HepG2 (cell line): ENCODE results near the gene SHISA7. TPM values are rescaled to one million over a fixed set of nuclear protein-coding genes. Genes with fewer than 3 reads are reported as not detected.

Source experiments
- ATAC-seq: fragments of 200-7000 bp; cut with Tn5 transposase; 3 replicates; pipeline ENCODE4 v1.9.1; 2020; ENCODE audit warnings: mild to moderate bottlenecking, moderate library complexity
- BruUV-seq: library from RNA; stranded (reverse); fragments of 400-500 nt; replicated peaks from 2 replicates; lab custom pipeline; 2021; lab: Mats Ljungman, UMichigan
- CTCF ChIA-PET: fragments of 300-600 bp; formaldehyde crosslinking; extraction: SDS; loops from one replicate; lab custom pipeline; 2021; ENCODE audit warnings: low total read pairs, inconsistent platforms, low intra/inter-chr PET ratio; lab: Yijun Ruan, JAX
- POLR2A ChIA-PET: fragments of 350-600 bp; sonication (Branson Sonifier 250); formaldehyde crosslinking; loops from one replicate; lab custom pipeline; 2020; ENCODE audit warnings: antibody characterized with exemption, inconsistent platforms; lab: Yijun Ruan, JAX
- DNase-seq: peaks from one replicate; pipeline ENCODE4 v3.0.0-alpha.2; 2015; ENCODE audit warnings: low spot score
- FAIRE-seq: peaks from 3 replicates; lab custom pipeline; 2011; peaks lifted over from hg19 to GRCh38; lab: Jason Lieb, UNC
- H2AFZ ChIP-seq: one replicate; pipeline ENCODE4 v1.6.1; 2011; ENCODE audit warnings: low read length, inconsistent platforms
- H3K27ac ChIP-seq: fragments of 300-600 bp; 3 replicates; pipeline ENCODE4 v1.8.0; 2011; ENCODE audit warnings: mixed run types, mild to moderate bottlenecking, mixed read lengths, low read length, inconsistent platforms; ENCODE audit not compliant: insufficient read depth; ENCODE audit errors: extremely low read length
- H3K27me3 ChIP-seq, 2 experiments: fragments of 200-600 bp in 1 of 2; 2 replicates in 1 of 2; 3 replicates in 1 of 2; pipeline versions ENCODE4 v1.6.0 to v1.8.0; 2011; ENCODE audit warnings: low read length in 2 of 2, mild to moderate bottlenecking in 2 of 2, moderate library complexity in 2 of 2, inconsistent platforms in 1 of 2; ENCODE audit not compliant: insufficient read depth in 2 of 2, control insufficient read depth in 1 of 2
- H3K36me3 ChIP-seq, 2 experiments: fragments of 200-600 bp in 1 of 2; replicated peaks in 1 of 2; 2 replicates in 1 of 2; 3 replicates in 1 of 2; pipeline versions ENCODE4 v1.5.1 to v1.8.0; 2011; ENCODE audit warnings: low read length in 2 of 2, inconsistent platforms in 1 of 2; ENCODE audit not compliant: insufficient read depth in 2 of 2, control insufficient read depth in 1 of 2
- H3K4me1 ChIP-seq: 2 replicates; pipeline ENCODE4 v1.5.1; 2012; ENCODE audit warnings: low read length, inconsistent platforms; ENCODE audit not compliant: insufficient read depth
- H3K4me2 ChIP-seq: 2 replicates; pipeline ENCODE4 v1.6.0; 2011; ENCODE audit warnings: low read depth, low read length, inconsistent platforms
- H3K4me3 ChIP-seq, 3 experiments: fragments of 200-600 bp in 1 of 3; sonication (generic), shearing (Covaris generic) in 1 of 3; replicated peaks in 1 of 3; 2 replicates each; pipeline ENCODE4 v1.5.1; 2011 to 2016; ENCODE audit warnings: low read length in 3 of 3, inconsistent platforms in 2 of 3, low read depth in 2 of 3, mild to moderate bottlenecking in 2 of 3, control low read depth in 1 of 3, mixed read lengths in 1 of 3; ENCODE audit not compliant: insufficient read depth in 1 of 3
- H3K79me2 ChIP-seq: one replicate; pipeline ENCODE4 v1.6.1; 2011; ENCODE audit warnings: low read length, inconsistent platforms; ENCODE audit not compliant: insufficient read depth
- H3K9ac ChIP-seq: 2 replicates; pipeline ENCODE4 v1.6.0; 2011; ENCODE audit warnings: mild to moderate bottlenecking, low read depth, low read length, inconsistent platforms; ENCODE audit not compliant: insufficient read depth
- H3K9me3 ChIP-seq: 2 replicates; pipeline ENCODE4 v1.5.1; 2012; ENCODE audit warnings: mild to moderate bottlenecking, low read length
- H4K20me1 ChIP-seq: 2 replicates; pipeline ENCODE4 v1.6.0; 2011; ENCODE audit warnings: inconsistent platforms, mild to moderate bottlenecking, low read length, moderate library complexity; ENCODE audit not compliant: insufficient read depth
- CREBL2 ChIP-seq: sonication (generic); formaldehyde crosslinking; IDR thresholded peaks from 2 replicates; pipeline ENCODE4 v1.8.1; 2023; ENCODE audit warnings: missing genetic modification reagents, mild to moderate bottlenecking, borderline replicate concordance
- EED ChIP-seq: sonication (generic); formaldehyde crosslinking; IDR thresholded peaks from 2 replicates; pipeline ENCODE4 v1.5.0; 2020; ENCODE audit warnings: mild to moderate bottlenecking, missing genetic modification reagents
- IKZF1 ChIP-seq: fragments of 450-650 bp; IDR thresholded peaks from 2 replicates; pipeline ENCODE4 v1.7.1; 2016
- MXD1 ChIP-seq: sonication (generic); formaldehyde crosslinking; IDR thresholded peaks from 2 replicates; pipeline ENCODE4 v1.4.0; 2020; ENCODE audit warnings: mild to moderate bottlenecking, missing genetic modification reagents
- NFKBIZ ChIP-seq: IDR thresholded peaks from 2 replicates; pipeline ENCODE4 v1.6.1; 2018; ENCODE audit warnings: missing genetic modification reagents, missing compliant biosample characterization
- PHF20 ChIP-seq: sonication (generic); formaldehyde crosslinking; IDR thresholded peaks from 2 replicates; pipeline ENCODE4 v1.5.0; 2020; ENCODE audit warnings: mild to moderate bottlenecking, missing genetic modification reagents
- PREB ChIP-seq: sonication (generic); formaldehyde crosslinking; IDR thresholded peaks from 2 replicates; pipeline ENCODE4 v1.4.0; 2020; ENCODE audit warnings: missing genetic modification reagents
- RFX5 ChIP-seq: IDR thresholded peaks from 2 replicates; pipeline ENCODE4 v1.6.1; 2011; ENCODE audit warnings: low read depth, low read length, improper control_type of control experiment
- SNAPC2 ChIP-seq: sonication (generic); formaldehyde crosslinking; IDR thresholded peaks from 2 replicates; pipeline ENCODE4 v1.8.1; 2022; ENCODE audit warnings: mild to moderate bottlenecking, missing genetic modification reagents
- SP4 ChIP-seq: sonication (generic); formaldehyde crosslinking; IDR thresholded peaks from 2 replicates; pipeline ENCODE4 v1.8.1; 2023; ENCODE audit warnings: mild to moderate bottlenecking, missing genetic modification reagents
- ZBTB33 ChIP-seq: sonication (generic); formaldehyde crosslinking; IDR thresholded peaks from 2 replicates; pipeline ENCODE4 v1.4.0; 2020; ENCODE audit warnings: missing genetic modification reagents
- ZBTB38 ChIP-seq: sonication (generic); formaldehyde crosslinking; IDR thresholded peaks from 2 replicates; pipeline ENCODE4 v1.5.1; 2020; ENCODE audit warnings: mild to moderate bottlenecking, missing genetic modification reagents
- ZNF615 ChIP-seq: sonication (generic); formaldehyde crosslinking; IDR thresholded peaks from 2 replicates; pipeline ENCODE4 v1.5.0; 2020; ENCODE audit warnings: mild to moderate bottlenecking, missing genetic modification reagents, borderline replicate concordance
- ZNF772 ChIP-seq: sonication (generic); formaldehyde crosslinking; IDR thresholded peaks from 2 replicates; pipeline ENCODE4 v1.5.0; 2020; ENCODE audit warnings: mild to moderate bottlenecking, missing genetic modification reagents
- ZNF790 ChIP-seq: sonication (generic); formaldehyde crosslinking; IDR thresholded peaks from 2 replicates; pipeline ENCODE4 v1.8.0; 2022; ENCODE audit warnings: missing genetic modification reagents, mild to moderate bottlenecking, borderline replicate concordance
- WGBS: methylation state at CpG from one replicate; pipeline ENCODE4 v1.1.6; 2017; ENCODE audit warnings: low lambda C conversion rate; 5-methylcytosine and 5-hydroxymethylcytosine counted together
- in situ Hi-C: cut with HindIII; loops from 2 replicates; pipeline ENCODE4 v1.10.0; 2017; ENCODE audit warnings: low pct_unique_long_range_greater_than_20kb; ENCODE audit not compliant: extremely low pct_ligation_motif_present
- intact Hi-C: fragments of 100-400 bp; cut with micrococcal nuclease; formaldehyde crosslinking; loops from one replicate; pipeline ENCODE4 v1.10.0; 2022; ENCODE audit not compliant: unreplicated experiment
- polyA plus RNA-seq, 8 experiments: library from polyadenylated mRNA; depleted of rRNA in 3 of 8; stranded (reverse) in 7 of 8; unstranded in 1 of 8; fragments of >200 nt; fragmentation: Illumina TruSeq in 4 of 8; extraction: Trizol in 4 of 8; gene quantifications; 2 replicates each; pipeline versions ENCODE4 v1.2.1 to v1.2.3, GENCODE V29; 2011 to 2016; ENCODE audit warnings: low read depth in 4 of 8, missing spikeins in 1 of 8, mixed read lengths in 1 of 8; ENCODE audit not compliant: insufficient read depth in 1 of 8
- total RNA-seq, 5 experiments: library from RNA; depleted of rRNA; stranded (reverse); fragments of >200 nt; fragmentation: Illumina TruSeq; extraction: Trizol; gene quantifications; 2 replicates each; pipeline ENCODE4 v1.2.3, GENCODE V29; 2016; ENCODE audit warnings: low read depth in 1 of 5
- TF ChIP-seq, protein P1 (sequence below): sonication (generic); formaldehyde crosslinking; conservative IDR thresholded peaks from 2 replicates; pipeline ENCODE4 v1.8.1; 2023; ENCODE audit warnings: missing genetic modification reagents
- TF ChIP-seq, protein P2 (sequence below): sonication (generic); formaldehyde crosslinking; IDR thresholded peaks from 2 replicates; pipeline ENCODE4 v1.4.0; 2020; ENCODE audit warnings: mild to moderate bottlenecking, missing genetic modification reagents

Gene SHISA7
- total and polyA plus RNA-seq, 2 of the 13 experiments (the other 11 are each of a cell fraction or from before 2014, with no cell fraction given): not detected

GRCh38 chr19:55479045-55479444 lies 35.9 kb upstream of the SHISA7 start (continued):
- TF ChIP-seq, protein P1, sequence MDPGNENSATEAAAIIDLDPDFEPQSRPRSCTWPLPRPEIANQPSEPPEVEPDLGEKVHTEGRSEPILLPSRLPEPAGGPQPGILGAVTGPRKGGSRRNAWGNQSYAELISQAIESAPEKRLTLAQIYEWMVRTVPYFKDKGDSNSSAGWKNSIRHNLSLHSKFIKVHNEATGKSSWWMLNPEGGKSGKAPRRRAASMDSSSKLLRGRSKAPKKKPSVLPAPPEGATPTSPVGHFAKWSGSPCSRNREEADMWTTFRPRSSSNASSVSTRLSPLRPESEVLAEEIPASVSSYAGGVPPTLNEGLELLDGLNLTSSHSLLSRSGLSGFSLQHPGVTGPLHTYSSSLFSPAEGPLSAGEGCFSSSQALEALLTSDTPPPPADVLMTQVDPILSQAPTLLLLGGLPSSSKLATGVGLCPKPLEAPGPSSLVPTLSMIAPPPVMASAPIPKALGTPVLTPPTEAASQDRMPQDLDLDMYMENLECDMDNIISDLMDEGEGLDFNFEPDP (CRISPR knock-in tag): no peak
- TF ChIP-seq ZBTB38 (CRISPR knock-in tag): no peak
- TF ChIP-seq ZNF615 (CRISPR knock-in tag): no peak
- TF ChIP-seq, protein P2, sequence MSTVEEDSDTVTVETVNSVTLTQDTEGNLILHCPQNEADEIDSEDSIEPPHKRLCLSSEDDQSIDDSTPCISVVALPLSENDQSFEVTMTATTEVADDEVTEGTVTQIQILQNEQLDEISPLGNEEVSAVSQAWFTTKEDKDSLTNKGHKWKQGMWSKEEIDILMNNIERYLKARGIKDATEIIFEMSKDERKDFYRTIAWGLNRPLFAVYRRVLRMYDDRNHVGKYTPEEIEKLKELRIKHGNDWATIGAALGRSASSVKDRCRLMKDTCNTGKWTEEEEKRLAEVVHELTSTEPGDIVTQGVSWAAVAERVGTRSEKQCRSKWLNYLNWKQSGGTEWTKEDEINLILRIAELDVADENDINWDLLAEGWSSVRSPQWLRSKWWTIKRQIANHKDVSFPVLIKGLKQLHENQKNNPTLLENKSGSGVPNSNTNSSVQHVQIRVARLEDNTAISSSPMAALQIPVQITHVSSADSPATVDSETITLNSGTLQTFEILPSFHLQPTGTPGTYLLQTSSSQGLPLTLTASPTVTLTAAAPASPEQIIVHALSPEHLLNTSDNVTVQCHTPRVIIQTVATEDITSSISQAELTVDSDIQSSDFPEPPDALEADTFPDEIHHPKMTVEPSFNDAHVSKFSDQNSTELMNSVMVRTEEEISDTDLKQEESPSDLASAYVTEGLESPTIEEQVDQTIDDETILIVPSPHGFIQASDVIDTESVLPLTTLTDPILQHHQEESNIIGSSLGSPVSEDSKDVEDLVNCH (CRISPR knock-in tag): no peak
- no peak for TF ChIP-seq NFKBIZ (CRISPR knock-in tag)

DNA sequence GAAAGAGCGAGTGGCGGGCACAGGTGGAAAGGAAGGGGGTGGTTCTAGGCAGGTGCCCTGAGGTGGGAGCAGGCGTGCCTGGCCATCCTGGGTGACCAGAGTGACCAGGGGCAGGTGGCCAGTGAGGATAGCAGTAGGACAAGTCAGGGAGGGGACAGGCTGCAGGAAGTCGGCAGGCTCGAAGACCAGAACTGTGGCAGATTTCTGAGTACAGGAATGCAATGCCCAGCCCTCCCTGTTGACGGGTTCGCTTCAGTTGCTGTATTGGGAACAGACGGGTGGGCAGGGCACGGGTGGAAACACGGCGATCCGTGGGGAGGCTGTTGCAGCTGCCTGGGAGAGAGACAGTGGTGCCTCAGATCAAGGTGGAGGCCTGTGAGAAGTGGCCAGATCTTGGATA lies 35.3 kb upstream of the SHISA7 start:
- no peaks in the 10 kb centered on the region for H3K36me3 ChIP-seq
- no peak overlapping the region for H2AFZ ChIP-seq
- H3K27me3 ChIP-seq: no peaks in the 10 kb centered on the region; a peak in 1 of 5 replicates
- no peak for FAIRE-seq
- H3K4me3 ChIP-seq: no peak overlapping the region
- no peak for ATAC-seq
- 92% methylated on average over 11 of the region's 12 CpGs for WGBS
- ChIA-PET POLR2A (no interaction called here), CTCF (no interaction called here)
- intact Hi-C loops: no loop called here
- no peak overlapping the region for H3K27ac ChIP-seq
- H3K79me2 ChIP-seq: peaks cover 11% of the 10 kb centered on the region
- H3K4me1 ChIP-seq: peaks cover 40% of the 10 kb centered on the region
- no peaks in the 10 kb centered on the region for H3K9me3 ChIP-seq
- no TSS peak for BruUV-seq
- in situ Hi-C loops: no loop called here
- H4K20me1 ChIP-seq: no peaks in the 10 kb centered on the region
- H3K4me2 ChIP-seq: 0 out of 2 replicates have a peak overlapping the region, but pooled peaks have one; percentile 78
- H3K9ac ChIP-seq: peak overlapping the region; percentile 3; the same call in 1 of the 2 replicates
- DNase-seq: no peak
- no peak for TF ChIP-seq PHF20
- TF ChIP-seq SP4 (CRISPR knock-in tag): no peak
- no peak for TF ChIP-seq SNAPC2 (CRISPR knock-in tag)
- TF ChIP-seq CREBL2 (CRISPR knock-in tag): no peak
- TF ChIP-seq ZNF772: no peak
- TF ChIP-seq MXD1 (CRISPR knock-in tag): no peak
- TF ChIP-seq IKZF1: no peak
- TF ChIP-seq ZNF790 (CRISPR knock-in tag): no peak
- no peak for TF ChIP-seq ZBTB33
- no peak for TF ChIP-seq EED (CRISPR knock-in tag)
- TF ChIP-seq RFX5: no peak
- TF ChIP-seq PREB (CRISPR knock-in tag): no peak
